ENCODE data around the gene ME3.

The ME3 gene

GRCh38 chr11:86718521-86718920 is 46.1 kb upstream of the ME3 start:
- in situ Hi-C loops (cut with HindIII; ENCODE audit: low pct_ligation_motif_present, low sequenced_read_pairs): no loop called here
- no peak for DNase-seq
- Histone ChIP-seq H3K36me3 (replicated peaks) (no peaks in the 10 kb centered on the region), H3K4me3 (ENCODE audit: low read depth, low read length) (no peak overlapping the region), H3K27me3 (replicated peaks) (no peaks in the 10 kb centered on the region), H3K27ac (no peak overlapping the region)
- TF ChIP-seq, protein P1, sequence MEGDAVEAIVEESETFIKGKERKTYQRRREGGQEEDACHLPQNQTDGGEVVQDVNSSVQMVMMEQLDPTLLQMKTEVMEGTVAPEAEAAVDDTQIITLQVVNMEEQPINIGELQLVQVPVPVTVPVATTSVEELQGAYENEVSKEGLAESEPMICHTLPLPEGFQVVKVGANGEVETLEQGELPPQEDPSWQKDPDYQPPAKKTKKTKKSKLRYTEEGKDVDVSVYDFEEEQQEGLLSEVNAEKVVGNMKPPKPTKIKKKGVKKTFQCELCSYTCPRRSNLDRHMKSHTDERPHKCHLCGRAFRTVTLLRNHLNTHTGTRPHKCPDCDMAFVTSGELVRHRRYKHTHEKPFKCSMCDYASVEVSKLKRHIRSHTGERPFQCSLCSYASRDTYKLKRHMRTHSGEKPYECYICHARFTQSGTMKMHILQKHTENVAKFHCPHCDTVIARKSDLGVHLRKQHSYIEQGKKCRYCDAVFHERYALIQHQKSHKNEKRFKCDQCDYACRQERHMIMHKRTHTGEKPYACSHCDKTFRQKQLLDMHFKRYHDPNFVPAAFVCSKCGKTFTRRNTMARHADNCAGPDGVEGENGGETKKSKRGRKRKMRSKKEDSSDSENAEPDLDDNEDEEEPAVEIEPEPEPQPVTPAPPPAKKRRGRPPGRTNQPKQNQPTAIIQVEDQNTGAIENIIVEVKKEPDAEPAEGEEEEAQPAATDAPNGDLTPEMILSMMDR (IDR thresholded peaks at IDR 0.05; ENCODE audit: low read depth, low read length, missing control alignments): no peak

GRCh38 chr11:86717817-86718501 is 45.5 kb upstream of the ME3 start:
- DNase-seq: no peak
- no peak overlapping the region for H3K4me3 ChIP-seq (ENCODE audit: low read depth, low read length)
- in situ Hi-C loops (cut with HindIII; ENCODE audit: low pct_ligation_motif_present, low sequenced_read_pairs): no loop called here
- no peaks in the 10 kb centered on the region for H3K36me3 ChIP-seq (replicated peaks)
- TF ChIP-seq, protein P1 (IDR thresholded peaks at IDR 0.05; ENCODE audit: low read depth, low read length, missing control alignments): no peak
- H3K27ac ChIP-seq: no peak overlapping the region
- no peaks in the 10 kb centered on the region for H3K27me3 ChIP-seq (replicated peaks)

GRCh38 chr11:86715611-86716010 is 43.2 kb upstream of the ME3 start:
- in situ Hi-C loops (cut with HindIII; ENCODE audit: low pct_ligation_motif_present, low sequenced_read_pairs): no loop called here
- DNase-seq: no peak
- TF ChIP-seq, protein P1 (IDR thresholded peaks at IDR 0.05; ENCODE audit: low read depth, low read length, missing control alignments): no peak
- H3K4me3 ChIP-seq (ENCODE audit: low read depth, low read length): no peak overlapping the region
- H3K36me3 ChIP-seq (replicated peaks): no peaks in the 10 kb centered on the region
- H3K27ac ChIP-seq: no peak overlapping the region
- no peaks in the 10 kb centered on the region for H3K27me3 ChIP-seq (replicated peaks)

GRCh38 chr11:86713552-86713951 is 41.1 kb upstream of the ME3 start:
- H3K4me3 ChIP-seq (ENCODE audit: low read depth, low read length): no peak overlapping the region
- H3K27me3 ChIP-seq (replicated peaks): no peaks in the 10 kb centered on the region
- DNase-seq: no peak
- in situ Hi-C loops (cut with HindIII; ENCODE audit: low pct_ligation_motif_present, low sequenced_read_pairs): no loop called here
- no peaks in the 10 kb centered on the region for H3K36me3 ChIP-seq (replicated peaks)
- H3K27ac ChIP-seq: no peak overlapping the region
- TF ChIP-seq, protein P1 (IDR thresholded peaks at IDR 0.05; ENCODE audit: low read depth, low read length, missing control alignments): no peak

DNA sequence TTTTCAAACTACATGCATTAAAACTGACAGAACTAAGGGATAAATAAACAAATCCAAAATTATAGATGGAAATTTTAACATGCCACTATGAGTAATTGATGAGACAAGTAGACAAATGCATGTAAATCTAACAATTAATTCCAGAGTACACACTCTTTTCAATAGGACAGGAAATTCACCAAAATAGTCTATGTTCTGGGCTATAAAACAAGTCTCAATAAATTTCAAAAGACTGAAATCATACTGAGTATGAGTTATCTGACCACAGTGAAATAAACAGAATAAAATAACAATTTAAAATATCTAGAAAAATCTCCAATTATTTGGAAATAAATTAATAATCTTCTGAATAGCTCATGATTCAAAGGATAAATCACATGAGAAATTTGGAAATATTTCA is 38.5 kb upstream of the ME3 start:
- in situ Hi-C loops (cut with HindIII; ENCODE audit: low pct_ligation_motif_present, low sequenced_read_pairs): no loop called here
- no peaks in the 10 kb centered on the region for H3K36me3 ChIP-seq (replicated peaks)
- no peak overlapping the region for H3K27ac ChIP-seq
- no peaks in the 10 kb centered on the region for H3K27me3 ChIP-seq (replicated peaks)
- DNase-seq: no peak
- no peak overlapping the region for H3K4me3 ChIP-seq (ENCODE audit: low read depth, low read length)
- TF ChIP-seq, protein P1 (IDR thresholded peaks at IDR 0.05; ENCODE audit: low read depth, low read length, missing control alignments): no peak

DNA sequence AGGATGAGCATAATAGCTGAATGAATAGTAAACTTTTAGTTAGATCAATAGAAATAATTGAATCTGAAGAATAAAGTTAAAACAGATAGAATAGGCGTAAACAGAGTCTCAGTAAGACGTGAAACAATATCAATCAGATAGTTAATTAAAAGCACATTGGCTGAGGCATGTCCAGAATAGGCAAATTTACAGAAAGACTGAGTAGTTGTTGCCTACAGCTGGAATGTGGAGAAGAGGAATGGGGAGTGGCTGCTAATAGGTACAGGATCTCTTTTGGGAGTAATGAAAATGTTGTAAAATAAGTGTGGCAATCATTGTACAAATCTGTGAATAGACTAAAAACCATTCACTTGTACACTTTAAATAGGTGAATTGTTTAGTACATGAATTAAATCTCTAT is 36.3 kb upstream of the ME3 start:
- H3K4me3 ChIP-seq (ENCODE audit: low read depth, low read length): no peak overlapping the region
- H3K36me3 ChIP-seq (replicated peaks): no peaks in the 10 kb centered on the region
- H3K27ac ChIP-seq: no peak overlapping the region
- in situ Hi-C loops (cut with HindIII; ENCODE audit: low pct_ligation_motif_present, low sequenced_read_pairs): no loop called here
- no peak for DNase-seq
- H3K27me3 ChIP-seq (replicated peaks): no peaks in the 10 kb centered on the region
- TF ChIP-seq, protein P1 (IDR thresholded peaks at IDR 0.05; ENCODE audit: low read depth, low read length, missing control alignments): no peak

Data from brain microvascular endothelial cell (primary cell).